ENCODE measurements around the gene ESAM.
"Not testable (repeated sequence)": the region's sequence is repeated elsewhere in the genome, so short reads cannot be mapped to it uniquely, and the experiment has no call there.

The ESAM gene

DNA sequence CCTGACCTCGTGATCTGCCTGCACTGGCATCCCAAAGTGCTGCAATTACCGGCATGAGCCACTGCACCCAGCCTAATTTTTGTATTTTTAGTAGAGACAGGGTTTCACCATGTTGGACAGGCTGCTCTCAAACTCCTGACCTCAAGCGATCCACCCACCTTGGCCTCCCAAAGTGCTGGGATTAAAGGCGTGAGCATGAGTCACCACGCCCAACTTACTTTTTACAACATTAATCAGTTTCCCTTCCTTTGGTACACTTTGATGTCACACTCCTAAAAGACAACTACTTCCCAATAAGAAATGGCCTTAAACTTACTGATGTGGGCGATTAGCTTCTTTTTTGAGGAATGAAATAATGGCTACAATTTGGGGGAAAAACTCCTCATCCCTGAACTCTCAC lies 8.9 kb upstream of the ESAM start:
- not testable (repeated sequence) for ATAC-seq

DNA sequence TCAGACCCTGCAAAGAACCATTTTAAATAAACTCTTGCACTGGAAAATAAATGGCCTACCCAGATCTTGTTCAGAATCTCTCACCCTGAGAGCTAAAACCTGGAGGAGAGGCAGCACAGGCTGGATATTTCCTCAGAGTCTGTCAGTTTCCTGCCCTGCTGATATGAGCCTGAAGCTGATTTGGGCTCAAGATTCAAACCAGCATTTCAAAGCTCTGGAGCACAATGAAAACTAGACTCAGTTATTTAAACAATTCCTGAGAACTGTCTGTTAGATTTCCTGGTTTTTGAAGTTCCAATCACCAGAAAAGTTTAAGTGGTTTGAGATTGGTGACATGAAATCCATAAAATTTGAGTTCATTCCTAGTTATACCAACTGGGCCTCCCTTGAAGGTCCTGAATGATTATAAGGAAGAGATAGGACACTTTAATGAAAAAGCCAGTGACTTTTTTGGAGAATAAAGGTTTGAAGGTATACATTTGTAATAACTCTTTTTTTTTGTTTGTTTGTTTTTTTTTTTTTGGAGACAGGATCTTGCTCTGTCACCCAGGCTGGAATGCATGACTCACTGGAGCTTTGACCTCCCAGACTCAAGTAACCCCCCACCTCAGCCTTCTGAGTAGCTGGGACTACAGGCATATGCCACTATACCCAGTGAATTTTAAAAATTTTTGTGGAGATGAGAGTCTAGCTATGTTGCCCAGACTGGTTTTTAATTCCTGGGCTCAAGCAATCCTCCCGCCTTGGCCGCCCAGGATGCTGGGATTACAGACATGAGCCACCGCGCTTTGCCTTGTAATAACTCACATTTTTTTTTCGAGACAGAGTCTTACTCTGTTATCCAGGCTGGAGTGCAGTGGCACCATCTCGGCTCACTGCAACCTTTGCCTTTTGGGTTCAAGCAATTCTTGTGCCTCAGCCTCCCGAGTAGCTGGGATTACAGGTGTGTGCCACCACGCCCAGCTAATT lies 8.0 kb upstream of the ESAM start:
- no peak for ATAC-seq

DNA sequence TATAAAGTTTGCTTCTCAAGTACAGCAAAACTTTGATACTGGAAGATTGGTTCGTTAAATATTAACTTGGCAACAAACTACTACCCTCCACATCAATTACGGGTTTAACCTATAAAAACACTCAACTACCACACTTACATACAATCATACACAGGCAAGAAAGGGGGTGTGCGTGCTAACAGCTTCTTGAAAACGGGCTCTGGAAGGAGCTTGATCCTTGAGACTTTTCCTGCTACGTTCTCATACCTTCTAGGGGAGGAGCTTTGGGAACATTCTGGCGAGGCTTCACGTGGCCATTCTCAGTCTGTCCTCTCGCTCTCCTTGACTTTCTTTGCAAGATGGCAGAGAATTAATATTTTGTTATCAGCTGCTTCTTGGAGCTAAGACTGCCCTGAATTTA lies 6.8 kb upstream of the ESAM start:
- ATAC-seq = no peak

DNA sequence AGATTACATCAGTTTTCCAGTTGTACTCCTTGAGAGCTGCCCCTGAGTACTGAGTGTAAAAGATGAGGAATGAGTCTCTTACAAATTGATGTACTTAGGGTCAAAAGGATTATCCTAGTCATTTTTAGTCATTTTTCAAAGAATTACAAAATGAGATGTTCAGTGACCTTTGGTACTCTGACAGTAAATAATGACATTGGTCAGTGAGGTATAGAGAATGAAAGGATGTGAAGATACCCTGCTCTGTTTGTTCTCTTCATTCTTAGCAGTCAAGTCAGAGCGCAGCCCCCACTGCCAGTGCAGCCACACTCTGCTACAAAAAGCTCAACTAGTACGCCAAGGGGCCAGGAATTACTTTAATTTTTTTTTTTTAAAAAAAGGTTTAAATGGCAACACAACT lies 4.1 kb upstream of the ESAM start:
- ATAC-seq = no peak

DNA sequence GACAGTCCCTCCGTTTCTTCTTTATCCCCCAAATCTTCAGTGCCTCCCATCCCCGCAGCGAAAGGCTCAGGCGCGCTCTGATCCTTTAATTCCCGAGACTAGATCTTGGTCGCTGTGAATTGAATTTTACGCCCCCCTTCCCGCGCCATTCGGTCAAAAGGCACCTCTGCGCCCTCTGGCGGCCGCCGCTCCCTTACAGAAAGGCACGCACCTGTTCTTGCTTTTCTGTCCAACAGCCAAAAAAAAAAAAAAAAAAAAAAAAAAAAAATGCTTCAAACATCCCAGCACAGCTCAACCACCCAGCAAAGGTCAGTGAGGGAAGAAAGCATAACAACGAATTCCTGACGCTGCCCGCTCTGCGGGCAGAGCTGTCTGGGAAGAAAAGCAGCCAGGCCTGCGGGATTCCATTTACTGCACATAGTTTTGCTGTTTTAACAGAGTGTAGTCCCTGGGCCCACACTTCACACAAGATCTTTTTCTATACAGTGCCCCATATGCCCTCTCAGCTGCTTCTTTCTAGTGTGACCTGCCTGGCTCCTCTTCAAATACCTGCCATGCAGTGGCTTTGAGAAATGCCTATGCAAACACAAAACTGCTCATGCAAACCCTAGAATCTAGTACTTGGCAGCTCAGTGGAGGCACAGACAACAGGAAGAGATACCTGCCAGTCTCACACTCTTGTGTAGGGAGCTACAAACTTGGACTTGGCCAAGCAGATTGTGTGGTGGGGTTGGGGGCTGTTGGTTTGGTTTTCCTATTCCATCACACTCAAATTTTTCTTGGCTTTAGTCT lies 1.3 kb upstream of the ESAM start:
- ATAC-seq = peak; percentile 44 to 46

DNA sequence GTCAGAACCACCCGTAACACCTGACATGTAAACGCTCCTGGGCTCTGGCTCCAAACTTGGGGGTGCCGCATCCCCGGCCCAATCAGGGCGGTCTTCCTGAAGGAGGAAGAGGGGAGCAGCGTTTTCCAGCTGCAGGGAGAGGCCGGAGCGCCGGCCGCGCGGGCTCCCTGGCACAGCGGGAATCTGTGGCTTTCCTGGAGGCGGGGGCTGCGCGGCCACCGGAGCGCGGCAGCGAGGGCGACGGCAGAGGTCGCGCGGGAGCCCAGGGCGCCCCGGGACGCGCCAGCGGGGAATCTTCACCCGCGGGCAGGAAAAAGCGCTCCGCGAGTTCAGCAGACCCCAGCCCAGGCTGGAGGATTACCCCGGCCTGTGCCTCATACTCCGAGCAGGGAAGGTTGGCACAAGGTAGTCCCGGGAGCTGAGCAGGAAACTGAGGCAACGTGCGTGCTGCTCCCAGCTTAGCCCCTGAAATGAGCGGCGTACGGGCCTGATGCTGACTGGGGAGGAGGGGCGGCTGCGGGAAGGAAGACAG lies 600 bp upstream of the ESAM start:
- peak; percentile 27 to 30 for ATAC-seq

DNA sequence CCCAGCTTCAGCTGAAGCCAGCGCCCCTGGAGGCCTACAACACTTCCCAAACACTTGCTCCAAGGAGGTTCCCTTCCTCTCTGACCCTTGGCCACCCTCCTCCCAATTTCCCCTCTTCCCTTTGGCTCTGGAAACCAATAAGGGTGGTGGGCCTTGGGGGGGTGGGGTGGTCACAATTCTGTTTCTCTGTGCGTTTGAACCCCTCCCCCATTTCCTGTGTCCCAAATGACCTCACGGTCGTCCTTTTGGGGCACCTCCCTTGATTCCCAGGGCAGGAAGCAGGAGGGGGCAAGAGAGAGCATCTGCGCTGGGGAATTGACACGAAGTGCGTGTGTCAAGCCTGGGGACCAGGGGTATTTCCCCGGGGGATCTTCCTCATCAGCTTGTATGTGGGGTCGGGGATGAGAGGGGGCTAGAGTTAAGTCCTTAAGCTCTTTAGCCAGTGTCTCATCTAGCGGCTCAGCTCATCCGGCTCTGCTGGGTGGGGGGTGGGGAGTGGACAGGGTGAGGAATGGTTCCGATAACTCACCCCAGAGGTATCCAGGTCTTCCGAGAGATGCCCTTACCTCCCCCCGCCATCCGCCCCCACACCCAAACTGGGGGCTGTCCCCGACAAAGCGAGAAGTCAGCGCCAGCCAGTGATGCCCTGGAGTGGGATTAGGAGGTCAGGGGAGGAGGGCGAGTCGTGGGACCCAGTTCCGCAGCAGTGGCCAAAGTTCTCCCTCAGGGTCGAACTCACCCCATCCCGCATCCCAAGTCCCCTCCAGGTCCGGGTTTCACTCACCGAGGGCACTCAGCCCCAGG lies 587 bp downstream of the ESAM start:
- no peak for ATAC-seq

DNA sequence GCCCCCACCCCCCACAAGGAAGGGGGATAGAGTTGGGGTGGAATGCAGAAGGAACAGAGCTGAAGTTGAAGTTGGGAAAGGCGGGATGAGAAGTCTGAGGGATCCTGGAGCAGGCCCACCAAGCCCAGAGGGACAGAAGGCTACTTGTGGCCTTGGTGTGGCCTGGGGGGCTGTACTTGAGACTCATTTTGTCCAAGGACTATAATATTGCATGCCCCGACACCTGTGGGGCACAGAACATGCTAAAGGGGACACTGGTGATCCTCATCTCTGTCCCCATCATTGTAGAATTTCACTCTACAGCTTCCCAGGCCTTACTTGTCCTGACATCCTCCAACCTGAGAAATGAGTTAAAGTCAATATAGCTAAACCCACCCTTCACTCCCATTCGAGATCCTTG lies 1.3 kb downstream of the ESAM start:
- ATAC-seq = no peak

DNA sequence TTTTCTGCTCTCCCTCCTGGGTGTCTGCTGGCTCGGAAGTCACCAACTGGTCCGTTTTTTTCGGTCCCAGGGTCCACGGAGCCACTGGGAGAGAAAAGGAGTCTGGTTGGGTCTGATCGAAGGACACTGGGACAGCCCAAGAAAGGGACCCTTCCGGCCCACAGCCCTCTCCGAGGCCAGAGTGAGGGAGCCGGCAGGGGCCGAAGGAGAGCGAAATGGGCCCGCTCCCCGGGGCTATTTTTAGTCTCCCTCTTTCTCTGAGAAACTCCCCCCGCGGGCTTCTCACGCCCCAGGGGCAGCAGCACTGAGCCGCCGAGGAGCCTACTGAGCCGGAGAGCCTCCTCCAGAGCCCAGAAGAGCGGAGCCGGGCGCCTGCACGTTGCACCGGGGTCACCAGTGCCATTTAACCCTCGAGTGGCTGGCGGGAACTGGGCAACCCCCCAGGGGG lies 1.9 kb downstream of the ESAM start:
- no peak for ATAC-seq

DNA sequence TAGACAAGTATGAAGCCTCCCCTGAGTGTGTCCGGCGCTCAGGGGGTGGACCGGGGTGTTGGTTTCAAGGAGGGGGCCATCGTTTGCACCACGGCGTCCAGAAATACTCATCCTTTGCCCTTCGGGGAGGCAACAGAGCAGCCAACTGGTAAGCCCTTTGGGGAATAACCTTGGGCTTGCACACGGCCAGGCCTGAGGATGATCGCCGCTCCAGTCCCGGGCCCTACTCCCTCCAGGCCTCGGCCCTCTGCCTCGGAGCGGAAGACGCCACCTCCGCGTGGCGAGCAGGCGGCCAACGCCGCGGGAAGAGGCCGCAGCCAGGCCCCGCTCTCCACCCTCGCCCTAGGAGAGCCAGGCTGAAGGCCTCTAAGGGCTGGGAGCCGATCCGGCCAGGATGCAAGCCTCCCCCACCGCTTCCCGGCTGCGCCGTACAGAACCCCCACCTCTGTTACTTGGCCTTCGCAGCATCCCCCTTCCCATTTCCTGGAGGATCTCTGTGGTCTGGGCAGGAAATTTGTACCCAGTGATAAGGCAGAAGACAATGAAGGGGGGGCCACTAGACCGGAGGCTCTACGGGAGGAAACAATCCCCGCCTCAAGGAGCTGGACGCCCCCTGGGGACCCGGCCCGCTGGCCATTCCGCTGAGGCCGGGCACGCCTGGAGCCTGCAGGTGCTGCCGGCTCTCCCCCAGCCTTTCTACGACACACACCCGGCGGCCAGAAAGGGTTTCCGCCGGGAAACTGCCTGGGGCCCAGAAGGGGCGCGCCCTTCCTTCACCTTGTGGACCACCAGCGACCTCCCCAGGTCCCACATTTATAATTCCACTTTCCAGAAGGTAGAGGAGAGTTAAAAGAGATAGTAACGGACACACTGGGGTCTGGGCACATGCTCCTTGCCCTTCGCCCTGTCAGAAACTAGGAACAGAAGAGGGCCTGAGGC lies 2.6 kb downstream of the ESAM start:
- ATAC-seq = no peak

DNA sequence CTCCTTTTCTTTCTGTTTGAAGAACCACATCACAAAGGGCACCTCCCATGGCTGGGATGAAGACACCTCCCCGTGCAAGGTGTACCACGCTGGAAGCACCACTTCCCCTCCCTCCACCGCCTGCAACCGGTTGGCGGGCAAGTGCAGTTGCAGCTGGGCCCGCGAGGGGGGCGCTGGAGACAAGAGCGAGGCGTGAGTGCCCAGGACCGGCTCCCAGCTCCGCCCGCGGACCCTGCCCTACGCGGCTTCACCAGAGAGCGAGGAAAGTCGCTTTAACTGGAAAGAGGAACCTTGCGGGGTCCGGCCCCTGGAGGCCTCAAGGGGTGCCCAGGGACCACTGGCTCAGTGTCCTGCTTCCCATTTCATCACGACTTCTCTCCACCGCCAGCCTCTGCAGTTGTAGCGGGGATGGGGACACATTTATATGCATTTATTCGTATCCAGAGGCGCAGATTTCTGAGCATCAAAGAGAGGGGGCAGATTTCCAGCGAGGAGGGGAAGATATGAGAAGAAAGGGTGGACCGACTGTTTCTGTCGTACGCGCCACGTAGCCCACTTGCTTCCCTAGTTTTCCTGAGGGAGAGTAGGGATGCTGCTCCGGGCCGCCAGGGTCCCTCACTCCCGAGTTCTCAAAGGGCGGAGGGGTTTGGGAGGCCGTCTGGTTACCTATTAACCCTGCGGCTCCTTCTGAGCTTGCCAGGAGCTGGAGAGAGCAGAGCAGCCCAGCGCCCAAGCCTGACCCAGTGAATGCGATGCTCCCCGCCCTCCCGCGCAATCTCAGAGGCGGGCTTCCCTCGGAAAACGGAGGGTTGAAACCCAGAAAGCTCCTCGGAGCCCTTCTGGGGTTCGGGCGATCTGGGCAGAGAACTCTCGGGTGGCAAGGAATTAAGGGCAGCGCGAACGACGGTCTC lies 3.5 kb downstream of the ESAM start:
- peak; percentile 57 to 62 for ATAC-seq

DNA sequence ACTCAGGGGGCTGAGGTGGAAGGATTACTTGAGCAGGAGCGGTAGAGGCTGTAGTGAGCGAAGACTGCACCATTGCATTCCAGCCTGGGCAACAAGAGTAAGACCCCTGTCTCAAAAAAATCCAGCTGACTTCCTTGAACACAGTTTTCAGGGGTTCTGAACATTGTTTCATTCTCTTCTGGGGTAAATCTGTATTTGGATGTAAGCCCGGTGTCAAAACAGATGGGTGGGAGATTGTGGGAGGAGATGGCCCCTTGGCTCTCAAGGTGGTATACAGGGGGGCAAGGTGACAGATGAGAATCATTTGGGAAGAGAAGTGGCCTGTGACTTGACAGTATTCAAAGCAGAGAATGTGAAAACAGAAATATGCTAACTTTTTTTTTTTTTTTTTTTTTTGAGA lies 4.8 kb downstream of the ESAM start:
- ATAC-seq = no peak

DNA sequence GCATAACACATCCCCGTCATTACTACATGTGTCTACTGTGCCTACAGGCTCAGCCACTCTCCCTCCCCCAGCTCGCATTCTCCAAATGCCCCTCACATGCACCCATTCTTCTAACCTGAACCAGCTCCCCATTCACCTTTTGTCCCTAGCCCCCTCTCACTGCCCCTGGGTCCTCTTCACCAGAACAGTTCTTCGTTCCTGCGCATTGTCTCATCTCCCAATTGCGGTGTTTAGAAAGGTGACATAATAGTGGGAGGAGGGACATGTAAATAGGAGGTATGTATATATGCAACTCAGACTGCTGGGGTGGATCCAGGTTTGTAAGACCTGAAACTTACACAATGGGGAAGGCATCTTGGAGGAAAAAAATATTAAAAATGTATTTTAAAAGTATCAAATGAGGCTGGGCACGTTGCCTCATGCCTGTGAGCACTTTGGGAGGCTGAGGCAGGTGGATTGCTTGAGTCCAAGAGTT lies 5.3 kb downstream of the ESAM start:
- no peak for ATAC-seq

DNA sequence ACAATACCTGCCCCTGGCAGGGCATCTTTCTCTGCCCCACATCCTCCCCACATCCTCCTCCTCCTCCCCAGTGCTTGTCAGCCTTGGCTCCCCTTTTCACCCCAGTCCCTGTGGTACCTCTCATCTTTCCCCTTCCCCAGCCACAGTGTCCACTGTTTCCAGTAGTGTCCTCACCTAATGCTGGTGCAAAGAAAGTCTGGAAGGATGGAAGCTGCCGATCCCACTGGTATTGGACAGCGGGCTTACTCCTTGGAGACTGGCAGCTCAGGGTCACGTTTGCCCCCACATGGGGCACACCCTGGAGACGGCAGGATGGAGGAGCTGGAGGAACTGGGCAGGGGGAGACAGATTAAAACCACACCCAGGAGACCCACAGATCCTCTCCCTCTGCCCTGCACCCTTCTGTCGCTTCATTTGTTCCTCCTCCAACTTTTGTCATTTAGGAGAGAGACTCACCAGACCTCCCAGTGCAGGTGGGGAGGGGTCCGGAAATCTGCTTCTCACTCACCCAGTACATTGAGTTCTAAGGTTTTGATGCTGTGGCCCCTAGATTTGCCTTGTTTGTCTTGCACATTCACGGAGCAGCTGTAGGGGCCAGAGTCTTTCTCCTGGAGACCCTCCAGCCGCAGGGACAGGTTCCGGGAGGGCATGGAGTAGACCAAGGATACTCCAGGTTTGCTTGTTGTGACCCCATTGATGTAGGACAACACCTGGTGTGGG lies 5.9 kb downstream of the ESAM start:
- ATAC-seq = no peak

DNA sequence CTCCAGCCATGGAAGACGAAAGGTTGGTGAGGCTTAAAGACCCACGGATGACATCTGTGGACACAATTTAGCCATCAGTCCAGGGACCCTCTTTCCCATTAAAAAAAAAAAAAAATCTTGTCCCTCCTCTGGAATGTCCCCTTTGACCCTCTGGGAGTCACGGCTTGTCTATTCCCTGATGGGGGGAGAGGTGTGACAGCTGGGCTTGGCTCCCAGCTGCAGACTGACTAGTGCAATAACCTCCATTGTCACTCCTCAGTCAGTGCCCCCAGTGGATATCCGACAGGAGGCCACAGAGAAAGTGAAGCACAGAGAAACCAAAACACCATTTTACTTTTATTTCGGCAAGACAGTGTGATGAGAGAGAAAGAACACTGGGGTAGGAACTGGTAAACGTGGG lies 7.4 kb downstream of the ESAM start:
- ATAC-seq = no peak

DNA sequence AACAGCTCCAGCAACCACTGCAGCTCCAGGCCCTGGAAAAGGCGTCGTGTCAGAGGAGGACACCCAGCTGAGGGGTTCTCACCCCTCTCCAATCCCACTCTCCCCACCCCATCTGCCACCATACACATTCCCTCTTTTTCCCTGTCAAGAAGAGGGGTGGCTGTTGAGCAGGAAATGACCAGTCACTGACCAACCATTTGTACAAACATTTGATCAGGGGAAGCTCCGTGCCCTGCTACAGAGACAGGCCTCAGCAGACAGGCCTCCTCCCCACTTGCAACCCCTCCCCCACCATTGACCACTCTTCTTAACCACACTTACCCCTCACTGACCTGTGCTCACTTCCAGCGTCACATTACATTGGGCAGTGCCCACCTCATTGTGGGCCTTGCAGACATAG lies 7.8 kb downstream of the ESAM start:
- no peak for ATAC-seq

DNA sequence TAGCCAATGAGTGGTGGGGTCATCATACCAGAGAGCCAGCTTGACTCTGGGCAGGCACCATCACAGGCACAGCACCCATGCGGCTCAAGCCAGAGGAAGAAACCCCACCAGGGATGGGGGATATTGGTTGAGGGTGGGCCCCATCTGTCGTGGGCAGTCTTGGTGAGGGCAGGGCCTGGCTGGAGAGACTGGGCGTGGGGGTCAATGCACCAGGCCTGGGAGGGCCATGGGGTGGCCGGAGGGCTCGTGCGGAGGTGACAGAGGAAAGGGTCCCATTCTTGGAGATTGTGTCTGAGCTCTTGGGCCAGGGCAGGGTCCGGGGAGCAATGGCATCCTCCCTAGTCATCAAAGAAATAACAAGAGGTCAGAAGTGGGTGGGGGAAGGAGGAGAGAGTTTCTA lies 8.5 kb downstream of the ESAM start:
- no peak for ATAC-seq

DNA sequence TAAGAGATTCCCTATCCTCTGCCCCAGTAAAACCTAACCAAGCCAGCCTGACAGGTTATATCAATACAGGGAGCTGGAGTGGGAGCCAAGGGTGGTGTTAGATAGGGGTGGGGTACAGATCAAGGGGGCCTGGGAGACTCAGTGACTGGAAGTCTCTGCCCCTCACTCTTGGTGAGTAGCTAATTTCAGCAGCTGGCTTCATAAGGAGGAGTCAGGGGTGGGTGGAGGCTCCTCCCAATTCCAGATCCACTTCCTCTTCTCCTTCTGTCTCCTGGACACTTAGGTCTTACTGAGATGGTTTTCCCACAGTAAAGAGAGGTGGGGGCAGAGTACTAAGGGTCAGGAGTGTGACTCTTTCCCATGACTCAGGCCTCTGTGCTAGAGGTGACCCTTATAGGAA lies 8.9 kb downstream of the ESAM start:
- ATAC-seq = no peak

DNA sequence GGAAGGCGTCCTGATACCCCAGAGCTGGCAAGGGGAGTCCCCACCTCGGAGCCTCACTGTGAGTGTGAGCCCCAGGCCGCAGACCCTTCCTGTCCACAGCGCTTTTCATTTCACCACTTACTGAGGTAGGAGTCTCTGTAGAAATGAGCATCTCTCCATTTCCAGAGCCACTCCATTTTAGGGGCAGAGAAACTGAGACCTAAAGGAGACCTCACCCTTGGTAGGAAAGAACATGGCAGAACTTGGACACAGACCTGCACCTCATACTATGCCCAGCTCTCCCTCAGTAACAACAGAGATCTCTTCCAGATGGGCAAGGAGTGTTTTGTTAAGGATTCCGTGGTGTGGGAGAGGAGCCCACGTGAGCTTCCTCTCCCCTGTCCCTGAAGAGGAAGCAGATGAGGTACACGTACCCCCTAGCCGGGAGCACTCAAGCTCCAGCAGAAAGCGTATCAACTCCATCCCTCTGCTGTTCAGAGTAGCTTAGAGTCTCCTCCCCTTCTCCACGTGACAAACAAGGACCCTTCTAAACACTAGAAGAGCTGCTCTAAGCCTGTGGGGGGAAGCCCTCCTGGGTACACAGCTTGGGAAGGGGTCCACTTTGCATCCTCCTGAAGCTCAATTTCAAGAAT lies 9.5 kb downstream of the ESAM start:
- no peak for ATAC-seq
